Measurements from ENCODE around the gene KRT5.

DNA sequence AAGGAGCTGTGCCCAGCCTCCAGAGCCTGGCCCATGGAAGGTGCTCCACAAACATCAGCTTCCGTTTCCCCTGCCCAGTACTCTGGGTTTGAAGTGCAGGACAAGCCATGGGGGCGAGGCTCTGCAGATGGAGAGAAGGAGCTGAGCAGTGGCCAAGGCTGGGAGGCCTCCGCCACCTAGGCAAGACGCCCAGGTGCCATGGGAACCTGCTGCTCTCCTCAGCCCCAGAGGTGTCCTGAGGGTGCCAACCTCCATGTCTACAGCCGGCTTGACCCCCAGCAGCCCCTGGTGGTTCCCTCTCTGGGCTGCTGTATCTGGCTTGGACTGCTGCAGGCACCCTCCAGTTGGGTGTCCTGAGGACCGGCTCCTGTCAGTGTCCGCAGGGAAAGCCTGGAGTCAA is 20.3 kb upstream of the KRT5 start:
- TF ChIP-seq, protein P1, sequence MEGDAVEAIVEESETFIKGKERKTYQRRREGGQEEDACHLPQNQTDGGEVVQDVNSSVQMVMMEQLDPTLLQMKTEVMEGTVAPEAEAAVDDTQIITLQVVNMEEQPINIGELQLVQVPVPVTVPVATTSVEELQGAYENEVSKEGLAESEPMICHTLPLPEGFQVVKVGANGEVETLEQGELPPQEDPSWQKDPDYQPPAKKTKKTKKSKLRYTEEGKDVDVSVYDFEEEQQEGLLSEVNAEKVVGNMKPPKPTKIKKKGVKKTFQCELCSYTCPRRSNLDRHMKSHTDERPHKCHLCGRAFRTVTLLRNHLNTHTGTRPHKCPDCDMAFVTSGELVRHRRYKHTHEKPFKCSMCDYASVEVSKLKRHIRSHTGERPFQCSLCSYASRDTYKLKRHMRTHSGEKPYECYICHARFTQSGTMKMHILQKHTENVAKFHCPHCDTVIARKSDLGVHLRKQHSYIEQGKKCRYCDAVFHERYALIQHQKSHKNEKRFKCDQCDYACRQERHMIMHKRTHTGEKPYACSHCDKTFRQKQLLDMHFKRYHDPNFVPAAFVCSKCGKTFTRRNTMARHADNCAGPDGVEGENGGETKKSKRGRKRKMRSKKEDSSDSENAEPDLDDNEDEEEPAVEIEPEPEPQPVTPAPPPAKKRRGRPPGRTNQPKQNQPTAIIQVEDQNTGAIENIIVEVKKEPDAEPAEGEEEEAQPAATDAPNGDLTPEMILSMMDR (conservative IDR thresholded peaks at IDR 0.05; ENCODE audit: low read depth in 2 of 2) = no peak
- TF ChIP-seq, protein P2, sequence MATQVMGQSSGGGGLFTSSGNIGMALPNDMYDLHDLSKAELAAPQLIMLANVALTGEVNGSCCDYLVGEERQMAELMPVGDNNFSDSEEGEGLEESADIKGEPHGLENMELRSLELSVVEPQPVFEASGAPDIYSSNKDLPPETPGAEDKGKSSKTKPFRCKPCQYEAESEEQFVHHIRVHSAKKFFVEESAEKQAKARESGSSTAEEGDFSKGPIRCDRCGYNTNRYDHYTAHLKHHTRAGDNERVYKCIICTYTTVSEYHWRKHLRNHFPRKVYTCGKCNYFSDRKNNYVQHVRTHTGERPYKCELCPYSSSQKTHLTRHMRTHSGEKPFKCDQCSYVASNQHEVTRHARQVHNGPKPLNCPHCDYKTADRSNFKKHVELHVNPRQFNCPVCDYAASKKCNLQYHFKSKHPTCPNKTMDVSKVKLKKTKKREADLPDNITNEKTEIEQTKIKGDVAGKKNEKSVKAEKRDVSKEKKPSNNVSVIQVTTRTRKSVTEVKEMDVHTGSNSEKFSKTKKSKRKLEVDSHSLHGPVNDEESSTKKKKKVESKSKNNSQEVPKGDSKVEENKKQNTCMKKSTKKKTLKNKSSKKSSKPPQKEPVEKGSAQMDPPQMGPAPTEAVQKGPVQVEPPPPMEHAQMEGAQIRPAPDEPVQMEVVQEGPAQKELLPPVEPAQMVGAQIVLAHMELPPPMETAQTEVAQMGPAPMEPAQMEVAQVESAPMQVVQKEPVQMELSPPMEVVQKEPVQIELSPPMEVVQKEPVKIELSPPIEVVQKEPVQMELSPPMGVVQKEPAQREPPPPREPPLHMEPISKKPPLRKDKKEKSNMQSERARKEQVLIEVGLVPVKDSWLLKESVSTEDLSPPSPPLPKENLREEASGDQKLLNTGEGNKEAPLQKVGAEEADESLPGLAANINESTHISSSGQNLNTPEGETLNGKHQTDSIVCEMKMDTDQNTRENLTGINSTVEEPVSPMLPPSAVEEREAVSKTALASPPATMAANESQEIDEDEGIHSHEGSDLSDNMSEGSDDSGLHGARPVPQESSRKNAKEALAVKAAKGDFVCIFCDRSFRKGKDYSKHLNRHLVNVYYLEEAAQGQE (IDR thresholded peaks at IDR 0.05; ENCODE audit: unreplicated experiment) = no peak
- TF ChIP-seq EZH2 (IDR thresholded peaks at IDR 0.05; ENCODE audit: low read depth, unreplicated experiment) (no peak), CREB1 (CRISPR knock-in tag; IDR thresholded peaks at IDR 0.05; ENCODE audit: low read depth) (no peak), EZH2phosphoT487 (IDR thresholded peaks at IDR 0.05; ENCODE audit: unreplicated experiment) (no peak), POLR2AphosphoS5 (IDR thresholded peaks at IDR 0.05; ENCODE audit: low read depth) (no peak)
- TF ChIP-seq, protein P3, sequence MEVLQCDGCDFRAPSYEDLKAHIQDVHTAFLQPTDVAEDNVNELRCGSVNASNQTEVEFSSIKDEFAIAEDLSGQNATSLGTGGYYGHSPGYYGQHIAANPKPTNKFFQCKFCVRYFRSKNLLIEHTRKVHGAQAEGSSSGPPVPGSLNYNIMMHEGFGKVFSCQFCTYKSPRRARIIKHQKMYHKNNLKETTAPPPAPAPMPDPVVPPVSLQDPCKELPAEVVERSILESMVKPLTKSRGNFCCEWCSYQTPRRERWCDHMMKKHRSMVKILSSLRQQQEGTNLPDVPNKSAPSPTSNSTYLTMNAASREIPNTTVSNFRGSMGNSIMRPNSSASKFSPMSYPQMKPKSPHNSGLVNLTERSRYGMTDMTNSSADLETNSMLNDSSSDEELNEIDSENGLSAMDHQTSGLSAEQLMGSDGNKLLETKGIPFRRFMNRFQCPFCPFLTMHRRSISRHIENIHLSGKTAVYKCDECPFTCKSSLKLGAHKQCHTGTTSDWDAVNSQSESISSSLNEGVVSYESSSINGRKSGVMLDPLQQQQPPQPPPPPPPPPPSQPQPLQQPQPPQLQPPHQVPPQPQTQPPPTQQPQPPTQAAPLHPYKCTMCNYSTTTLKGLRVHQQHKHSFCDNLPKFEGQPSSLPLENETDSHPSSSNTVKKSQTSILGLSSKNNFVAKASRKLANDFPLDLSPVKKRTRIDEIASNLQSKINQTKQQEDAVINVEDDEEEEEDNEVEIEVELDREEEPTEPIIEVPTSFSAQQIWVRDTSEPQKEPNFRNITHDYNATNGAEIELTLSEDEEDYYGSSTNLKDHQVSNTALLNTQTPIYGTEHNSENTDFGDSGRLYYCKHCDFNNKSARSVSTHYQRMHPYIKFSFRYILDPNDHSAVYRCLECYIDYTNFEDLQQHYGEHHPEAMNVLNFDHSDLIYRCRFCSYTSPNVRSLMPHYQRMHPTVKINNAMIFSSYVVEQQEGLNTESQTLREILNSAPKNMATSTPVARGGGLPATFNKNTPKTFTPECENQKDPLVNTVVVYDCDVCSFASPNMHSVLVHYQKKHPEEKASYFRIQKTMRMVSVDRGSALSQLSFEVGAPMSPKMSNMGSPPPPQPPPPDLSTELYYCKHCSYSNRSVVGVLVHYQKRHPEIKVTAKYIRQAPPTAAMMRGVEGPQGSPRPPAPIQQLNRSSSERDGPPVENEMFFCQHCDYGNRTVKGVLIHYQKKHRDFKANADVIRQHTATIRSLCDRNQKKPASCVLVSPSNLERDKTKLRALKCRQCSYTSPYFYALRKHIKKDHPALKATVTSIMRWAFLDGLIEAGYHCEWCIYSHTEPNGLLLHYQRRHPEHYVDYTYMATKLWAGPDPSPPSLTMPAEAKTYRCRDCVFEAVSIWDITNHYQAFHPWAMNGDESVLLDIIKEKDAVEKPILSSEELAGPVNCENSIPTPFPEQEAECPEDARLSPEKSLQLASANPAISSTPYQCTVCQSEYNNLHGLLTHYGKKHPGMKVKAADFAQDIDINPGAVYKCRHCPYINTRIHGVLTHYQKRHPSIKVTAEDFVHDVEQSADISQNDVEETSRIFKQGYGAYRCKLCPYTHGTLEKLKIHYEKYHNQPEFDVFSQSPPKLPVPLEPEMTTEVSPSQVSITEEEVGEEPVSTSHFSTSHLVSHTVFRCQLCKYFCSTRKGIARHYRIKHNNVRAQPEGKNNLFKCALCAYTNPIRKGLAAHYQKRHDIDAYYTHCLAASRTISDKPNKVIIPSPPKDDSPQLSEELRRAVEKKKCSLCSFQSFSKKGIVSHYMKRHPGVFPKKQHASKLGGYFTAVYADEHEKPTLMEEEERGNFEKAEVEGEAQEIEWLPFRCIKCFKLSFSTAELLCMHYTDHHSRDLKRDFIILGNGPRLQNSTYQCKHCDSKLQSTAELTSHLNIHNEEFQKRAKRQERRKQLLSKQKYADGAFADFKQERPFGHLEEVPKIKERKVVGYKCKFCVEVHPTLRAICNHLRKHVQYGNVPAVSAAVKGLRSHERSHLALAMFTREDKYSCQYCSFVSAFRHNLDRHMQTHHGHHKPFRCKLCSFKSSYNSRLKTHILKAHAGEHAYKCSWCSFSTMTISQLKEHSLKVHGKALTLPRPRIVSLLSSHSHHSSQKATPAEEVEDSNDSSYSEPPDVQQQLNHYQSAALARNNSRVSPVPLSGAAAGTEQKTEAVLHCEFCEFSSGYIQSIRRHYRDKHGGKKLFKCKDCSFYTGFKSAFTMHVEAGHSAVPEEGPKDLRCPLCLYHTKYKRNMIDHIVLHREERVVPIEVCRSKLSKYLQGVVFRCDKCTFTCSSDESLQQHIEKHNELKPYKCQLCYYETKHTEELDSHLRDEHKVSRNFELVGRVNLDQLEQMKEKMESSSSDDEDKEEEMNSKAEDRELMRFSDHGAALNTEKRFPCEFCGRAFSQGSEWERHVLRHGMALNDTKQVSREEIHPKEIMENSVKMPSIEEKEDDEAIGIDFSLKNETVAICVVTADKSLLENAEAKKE (CRISPR knock-in tag; IDR thresholded peaks at IDR 0.05) = no peak
- TF ChIP-seq, protein P4, sequence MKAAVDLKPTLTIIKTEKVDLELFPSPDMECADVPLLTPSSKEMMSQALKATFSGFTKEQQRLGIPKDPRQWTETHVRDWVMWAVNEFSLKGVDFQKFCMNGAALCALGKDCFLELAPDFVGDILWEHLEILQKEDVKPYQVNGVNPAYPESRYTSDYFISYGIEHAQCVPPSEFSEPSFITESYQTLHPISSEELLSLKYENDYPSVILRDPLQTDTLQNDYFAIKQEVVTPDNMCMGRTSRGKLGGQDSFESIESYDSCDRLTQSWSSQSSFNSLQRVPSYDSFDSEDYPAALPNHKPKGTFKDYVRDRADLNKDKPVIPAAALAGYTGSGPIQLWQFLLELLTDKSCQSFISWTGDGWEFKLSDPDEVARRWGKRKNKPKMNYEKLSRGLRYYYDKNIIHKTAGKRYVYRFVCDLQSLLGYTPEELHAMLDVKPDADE (IDR thresholded peaks at IDR 0.05) = no peak
